GM12891 (cell line): ENCODE data around the gene TBCB.

Experiments used
- PAX5 ChIP-seq: IDR thresholded peaks from 2 replicates; pipeline ENCODE4 v1.6.1; 2011; ENCODE audit warnings: low read length, moderate library complexity, mild to moderate bottlenecking; ENCODE audit not compliant: insufficient read depth, severe bottlenecking
- POLR2A ChIP-seq: IDR thresholded peaks from 2 replicates; pipeline ENCODE4 v1.6.1; 2011; ENCODE audit warnings: low read depth, low read length, control low read depth
- POLR2AphosphoS5 ChIP-seq: IDR thresholded peaks from 2 replicates; pipeline ENCODE4 v1.6.1; 2011; ENCODE audit warnings: low read depth, low read length, control low read depth
- POU2F2 ChIP-seq: IDR thresholded peaks from 2 replicates; pipeline ENCODE4 v1.6.1; 2011; ENCODE audit warnings: low read depth, mild to moderate bottlenecking, control low read depth, low read length, moderate library complexity
- SPI1 ChIP-seq: IDR thresholded peaks from 2 replicates; pipeline ENCODE4 v1.6.1; 2011; ENCODE audit warnings: low read depth, low read length, control low read depth
- TAF1 ChIP-seq: IDR thresholded peaks from 2 replicates; pipeline ENCODE4 v1.6.1; 2011; ENCODE audit warnings: low read depth, low read length, control low read depth

DNA sequence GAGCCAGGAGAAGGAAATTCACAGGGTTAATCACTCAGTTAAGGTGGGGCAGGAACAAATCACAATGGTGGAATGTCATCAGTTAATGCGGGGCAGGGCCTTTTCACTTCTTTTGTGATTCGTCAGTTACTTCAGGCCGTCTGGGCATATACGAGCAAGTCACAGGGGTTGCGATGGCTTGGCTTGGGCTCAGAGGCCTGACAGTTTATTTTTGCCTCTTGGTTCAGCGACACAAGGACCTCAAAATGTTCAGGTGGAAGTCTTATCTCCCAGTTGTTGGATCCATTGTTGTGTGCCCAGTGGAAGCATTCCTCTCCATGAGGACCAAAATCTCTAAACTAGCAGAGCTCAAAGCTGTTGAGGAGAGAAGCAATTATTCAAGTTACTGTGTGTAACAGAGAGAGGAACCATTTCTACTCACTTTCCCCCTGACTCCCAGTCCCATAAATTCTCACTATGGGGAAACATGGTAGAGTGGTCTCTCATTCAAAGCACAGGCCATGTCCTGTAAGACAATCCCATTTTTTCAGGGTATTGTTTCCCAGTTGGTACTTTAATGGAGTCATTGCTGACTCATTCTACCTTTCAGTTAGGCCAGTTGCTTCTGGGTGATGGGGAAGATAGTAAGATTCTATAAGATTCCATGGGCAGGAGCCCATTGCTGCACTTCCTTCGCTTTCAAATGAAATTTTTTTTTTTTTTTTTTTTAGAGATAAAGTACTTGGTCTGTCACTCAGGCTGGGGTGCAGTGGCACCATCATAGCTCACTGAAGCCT is 45.7 kb downstream of the TBCB start:
- TF ChIP-seq POU2F2 = no peak
- TF ChIP-seq POLR2A = no peak
- no peak for TF ChIP-seq TAF1
- TF ChIP-seq POLR2AphosphoS5 = no peak
- no peak for TF ChIP-seq SPI1
- no peak for TF ChIP-seq PAX5
